Embryonic facial prominence (tissue), 1 donor: ENCODE measurements around the gene MBIP.

Experiments used
- DNase-seq: peaks from one replicate; pipeline ENCODE4 v3.0.0-alpha.2; 2016; ENCODE audit errors: extremely low spot score

MBIP gene

DNA sequence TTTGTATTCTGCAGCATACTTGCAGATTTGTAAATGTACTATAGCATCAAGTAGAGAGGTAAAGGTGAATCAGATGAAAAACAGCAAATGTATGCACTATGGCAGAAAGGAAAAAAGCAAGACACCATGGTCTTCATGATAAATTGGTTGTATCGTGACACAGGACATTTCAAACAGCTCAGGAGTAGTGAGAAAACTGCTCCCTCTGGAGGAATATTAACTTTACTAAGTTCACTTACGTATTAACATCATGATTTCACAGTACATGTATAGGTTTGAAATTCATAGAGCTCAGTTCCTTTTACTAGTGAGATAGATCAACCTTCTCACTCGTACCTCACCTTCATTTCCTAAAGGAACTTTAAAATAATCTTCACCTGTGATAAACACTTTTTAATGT, 6.5 kb downstream of the MBIP start:
- no peak for DNase-seq

DNA sequence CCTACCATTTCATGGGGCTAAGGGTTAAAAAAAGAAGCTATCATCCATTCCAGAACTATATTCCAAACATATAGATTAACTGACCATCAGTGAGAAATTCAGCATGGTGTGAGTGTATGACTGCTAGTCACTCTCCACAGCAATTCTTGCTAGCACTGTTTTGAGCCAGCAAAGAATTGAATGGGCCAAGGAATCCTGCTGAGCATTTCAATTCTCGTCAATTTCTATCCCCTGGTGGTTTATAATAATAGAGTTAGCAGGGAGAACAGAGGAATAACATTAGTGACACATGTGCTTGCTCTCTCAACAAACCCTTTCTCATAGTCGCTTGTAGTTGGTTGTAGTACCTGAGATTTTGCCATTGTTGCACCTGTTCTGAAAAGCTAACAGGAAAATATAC, 7.2 kb downstream of the MBIP start:
- DNase-seq = no peak

DNA sequence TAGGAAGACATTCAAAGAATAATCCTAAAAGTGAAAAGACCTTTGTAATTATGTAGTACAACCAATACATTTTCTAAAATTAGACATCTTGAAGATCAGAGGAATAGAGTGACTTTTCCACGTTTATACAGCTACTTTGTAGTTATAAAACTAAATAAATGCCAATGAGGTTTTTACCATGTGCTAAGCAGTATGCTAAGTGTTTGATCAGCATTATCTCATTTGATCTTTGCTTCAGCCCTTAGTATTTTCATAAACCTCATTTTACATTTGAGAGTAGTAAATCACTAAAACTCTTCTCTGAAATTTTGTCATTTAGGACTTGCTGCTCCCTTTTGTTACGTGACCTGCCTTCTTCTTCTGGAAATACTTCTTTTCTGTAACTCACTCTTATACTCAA, 13.6 kb downstream of the MBIP start:
- DNase-seq = no peak

DNA sequence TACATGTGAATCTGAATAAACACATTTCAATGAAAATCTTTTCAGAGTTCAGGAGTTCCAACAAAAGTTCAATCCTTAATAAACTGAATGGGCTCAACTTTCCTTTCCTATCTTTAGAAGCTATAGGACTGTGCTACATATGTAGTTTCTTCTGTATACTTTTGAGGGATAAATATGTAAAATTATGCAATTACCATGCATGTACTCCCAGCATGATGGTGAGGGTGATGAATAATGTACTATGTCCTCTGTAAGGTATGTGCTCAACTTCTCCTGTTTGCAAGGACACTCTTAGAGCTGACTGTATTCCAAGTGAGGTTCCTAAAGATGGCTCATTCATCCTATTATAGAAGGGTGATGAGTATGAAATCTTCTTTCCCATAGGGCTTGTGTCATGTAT, 15.5 kb downstream of the MBIP start:
- no peak for DNase-seq

DNA sequence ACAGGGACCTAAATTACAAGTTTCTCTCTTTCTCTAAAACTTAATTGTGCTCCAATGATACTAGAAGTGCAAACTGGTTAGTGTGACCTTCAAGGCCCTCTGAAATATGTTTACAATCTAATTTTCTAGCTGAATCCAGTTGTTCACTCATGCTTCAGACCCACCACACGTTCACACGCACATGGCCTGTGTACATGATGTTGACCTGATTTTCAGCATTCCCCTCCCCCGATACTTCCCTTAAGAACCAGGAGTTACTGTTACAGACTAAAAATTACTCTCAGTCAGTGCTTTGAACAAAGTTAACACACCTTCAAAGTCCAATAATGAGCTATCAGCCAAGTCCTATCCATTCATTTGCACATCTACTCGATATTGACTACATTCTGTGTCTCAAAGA, 16.5 kb downstream of the MBIP start:
- DNase-seq = no peak

DNA sequence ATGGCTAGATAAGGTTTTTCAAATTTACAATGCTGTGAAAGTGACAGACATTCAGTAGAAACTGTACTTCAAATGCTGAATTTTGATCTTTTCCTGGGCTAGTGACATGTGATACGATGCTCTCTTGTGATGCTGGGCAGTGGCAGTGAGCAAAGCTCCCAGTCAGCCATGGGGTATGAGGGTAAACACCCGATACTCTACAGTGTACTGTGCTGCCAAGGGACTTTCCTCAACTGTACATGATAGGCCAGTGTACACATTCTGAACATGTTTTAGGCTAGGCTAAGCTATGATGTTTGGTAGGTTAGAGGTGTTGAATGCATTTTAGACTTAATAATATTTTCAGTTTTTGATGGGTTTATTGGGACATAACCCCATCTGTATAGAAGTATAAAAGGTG, 17.6 kb downstream of the MBIP start:
- DNase-seq = no peak

DNA sequence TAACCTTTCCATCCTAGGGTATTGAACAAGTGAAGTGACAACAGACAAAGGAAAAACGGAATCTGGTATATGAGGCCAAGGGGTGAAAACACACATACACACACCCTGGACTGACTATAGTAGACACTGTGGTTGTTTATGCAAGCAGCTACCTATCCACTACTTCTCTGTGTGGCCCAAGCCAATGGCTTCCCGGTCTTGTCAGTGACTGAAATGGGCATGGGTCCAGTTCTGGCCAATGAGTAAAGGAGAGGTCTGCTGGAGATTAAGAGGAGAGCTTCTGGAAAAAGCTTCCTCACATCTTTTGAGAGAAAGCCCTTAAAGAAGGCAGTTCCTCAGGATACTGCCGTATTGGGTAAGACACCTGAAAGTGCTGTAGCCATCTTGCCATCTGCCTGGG, 19.3 kb downstream of the MBIP start:
- no peak for DNase-seq

DNA sequence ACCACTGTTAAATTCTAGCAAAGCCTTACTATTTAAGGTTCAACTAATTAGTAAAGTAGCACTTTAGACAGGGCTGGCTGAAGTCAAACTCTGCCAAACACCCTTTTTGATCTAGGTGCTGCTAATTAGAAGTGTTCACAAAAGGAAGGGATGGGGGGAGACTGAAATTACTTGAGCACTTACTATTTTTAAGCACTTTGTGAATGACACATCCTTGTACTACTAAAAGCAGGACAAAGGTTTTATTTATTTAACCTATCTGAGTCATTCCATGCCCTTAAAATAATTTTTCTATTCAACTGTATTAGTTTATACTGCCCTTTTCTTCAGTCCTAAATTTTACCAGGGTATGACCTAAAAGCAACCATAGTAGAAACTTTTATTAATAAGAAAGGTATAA, 20.1 kb downstream of the MBIP start:
- DNase-seq = no peak

DNA sequence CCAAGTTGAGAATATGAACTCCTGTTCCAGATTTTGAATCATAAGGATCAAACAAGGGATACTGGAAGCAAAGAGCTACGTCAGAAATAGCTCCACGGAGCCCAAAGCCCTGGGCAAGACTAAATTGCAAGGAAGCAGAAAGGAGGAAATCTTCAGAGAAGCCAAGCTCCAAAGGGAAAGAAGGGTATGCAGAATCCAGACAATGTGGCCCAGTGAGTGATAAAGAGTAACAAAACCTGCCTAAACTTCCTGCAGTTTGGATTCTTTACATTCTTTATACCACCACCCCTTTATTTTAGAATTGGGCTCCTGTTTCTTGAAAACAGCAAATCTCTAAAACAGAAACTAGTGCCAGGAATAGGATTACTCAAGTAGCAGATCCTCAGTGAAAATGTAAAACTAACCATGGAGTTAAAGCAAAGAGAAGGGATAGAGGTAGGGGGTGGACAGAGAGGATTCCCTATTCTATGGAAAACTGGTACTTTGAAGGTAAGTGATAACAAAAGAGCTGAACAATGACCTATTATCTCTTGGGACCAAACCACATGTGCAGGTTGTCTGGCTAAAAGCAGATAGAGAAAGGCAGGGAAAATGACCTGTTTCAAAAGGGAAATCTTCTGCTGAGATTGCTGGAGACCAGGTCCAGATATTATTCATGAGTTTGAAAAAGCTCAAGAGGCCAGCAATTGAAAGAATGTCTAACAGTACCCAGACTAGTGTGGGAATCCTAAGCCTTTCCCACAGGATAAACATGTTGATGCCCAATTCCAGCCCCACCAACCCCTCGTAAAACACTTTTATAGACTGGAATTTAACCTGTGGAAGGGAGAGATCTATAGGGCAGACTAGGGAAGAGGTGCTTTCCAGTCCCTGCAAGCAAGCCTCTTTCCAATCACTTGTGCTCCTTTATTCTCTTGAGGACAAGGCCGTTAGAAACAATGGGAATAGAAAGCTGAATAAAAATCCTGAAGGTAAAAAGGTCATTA, 24.5 kb downstream of the MBIP start:
- DNase-seq = no peak

DNA sequence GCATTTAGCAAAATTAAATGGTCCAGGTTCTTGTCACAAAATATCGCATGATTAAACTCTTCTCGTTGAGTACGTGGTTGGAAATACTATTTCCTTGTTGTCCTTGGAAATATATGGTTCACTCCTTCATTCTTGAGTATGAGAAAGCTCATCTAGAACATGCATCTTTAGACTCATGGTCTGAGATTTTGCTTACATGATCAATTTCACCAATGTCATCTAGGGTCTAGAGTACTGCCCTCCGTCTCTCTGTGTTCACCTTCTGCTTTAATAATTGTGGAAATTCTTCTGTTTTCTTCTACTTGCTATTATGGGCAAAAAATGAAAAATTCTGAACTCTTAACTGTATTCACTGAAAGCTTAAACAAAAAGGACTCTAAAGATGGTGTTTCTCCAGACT, 25.9 kb downstream of the MBIP start:
- DNase-seq = no peak

DNA sequence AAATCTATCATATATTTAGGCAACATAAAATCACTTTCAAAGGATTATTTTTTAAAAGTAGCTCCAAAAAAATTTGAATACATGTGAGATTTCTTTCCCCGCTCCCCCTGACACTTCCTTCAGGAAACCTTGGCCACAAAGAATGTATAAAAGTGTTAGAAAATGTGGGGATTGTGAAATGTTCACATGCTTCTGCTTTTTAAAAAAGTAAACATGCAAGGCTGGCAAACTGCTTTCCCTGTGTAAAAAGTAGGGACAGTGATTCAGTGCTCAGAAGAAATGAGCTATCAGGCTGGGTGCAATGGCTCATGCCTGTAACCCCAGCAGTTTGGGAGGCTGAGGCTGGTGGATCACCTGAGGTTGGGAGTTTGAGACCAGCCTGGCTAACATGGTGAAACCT, 26.6 kb downstream of the MBIP start:
- DNase-seq = no peak

DNA sequence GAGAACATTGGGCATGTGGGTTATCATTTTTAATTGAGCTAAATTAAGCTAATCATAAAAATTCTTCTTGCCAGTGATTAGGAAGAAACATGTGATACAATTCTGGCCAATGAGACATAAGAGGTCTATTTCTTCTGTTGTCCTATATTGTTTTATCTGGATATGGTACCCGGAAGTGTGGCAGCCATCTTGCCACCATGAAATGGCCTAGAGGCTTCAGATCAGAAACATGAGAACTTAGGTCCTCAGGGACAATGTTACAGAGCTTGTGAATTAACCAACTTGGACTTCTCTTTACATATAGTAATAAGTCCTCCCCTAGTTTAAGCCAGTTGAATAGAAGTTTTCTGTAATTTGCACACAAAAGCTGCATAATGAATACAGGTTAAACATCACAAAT, 30.5 kb downstream of the MBIP start:
- no peak for DNase-seq

DNA sequence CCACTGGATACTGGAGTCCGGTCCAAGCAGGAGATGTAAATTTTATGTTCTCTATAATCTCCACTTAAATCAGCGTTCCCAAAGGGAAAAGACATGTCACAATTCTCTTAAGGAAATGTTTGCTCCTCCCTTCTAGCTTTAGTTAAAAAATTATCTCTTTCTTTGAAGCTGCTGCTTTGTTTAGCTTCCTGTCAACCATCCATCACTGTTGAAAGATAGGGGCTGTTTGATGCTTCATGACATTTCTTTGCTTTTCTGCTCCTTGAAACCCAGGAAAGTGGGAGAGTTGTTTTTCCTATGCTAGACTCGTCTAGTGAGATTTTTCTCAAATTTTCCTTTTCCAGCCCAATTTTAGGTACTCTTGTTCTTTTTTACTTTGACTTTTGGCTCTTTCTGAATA, 31.9 kb downstream of the MBIP start:
- no peak for DNase-seq

DNA sequence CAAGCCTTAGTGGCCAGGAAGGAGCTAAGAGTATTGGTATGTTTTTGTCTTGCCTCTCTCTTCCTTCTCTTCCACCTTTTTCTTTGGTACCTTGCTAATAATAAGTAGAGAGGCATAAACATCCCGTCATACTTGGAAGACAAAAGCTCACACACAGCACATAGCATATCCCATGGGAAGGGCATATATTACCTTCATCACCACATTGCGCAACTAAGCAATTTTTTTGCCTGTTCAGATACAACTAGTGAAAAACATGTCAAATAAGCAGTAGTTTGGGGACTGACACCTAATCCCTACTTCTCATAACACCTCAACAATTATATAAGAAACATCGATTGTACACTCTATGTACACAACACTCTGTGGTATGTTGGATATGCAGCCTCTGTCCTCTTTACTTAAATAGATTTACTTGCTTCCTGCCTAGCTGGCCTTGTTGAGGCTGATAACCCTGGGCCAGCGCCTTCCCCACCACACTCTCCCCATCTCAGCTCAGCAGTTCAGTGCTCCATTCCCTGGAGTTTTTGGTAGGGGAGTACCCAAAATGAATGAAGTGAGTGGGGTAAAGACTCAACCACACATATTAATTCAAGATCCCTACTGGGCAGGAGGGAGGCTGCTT, 35.4 kb downstream of the MBIP start:
- no peak for DNase-seq

DNA sequence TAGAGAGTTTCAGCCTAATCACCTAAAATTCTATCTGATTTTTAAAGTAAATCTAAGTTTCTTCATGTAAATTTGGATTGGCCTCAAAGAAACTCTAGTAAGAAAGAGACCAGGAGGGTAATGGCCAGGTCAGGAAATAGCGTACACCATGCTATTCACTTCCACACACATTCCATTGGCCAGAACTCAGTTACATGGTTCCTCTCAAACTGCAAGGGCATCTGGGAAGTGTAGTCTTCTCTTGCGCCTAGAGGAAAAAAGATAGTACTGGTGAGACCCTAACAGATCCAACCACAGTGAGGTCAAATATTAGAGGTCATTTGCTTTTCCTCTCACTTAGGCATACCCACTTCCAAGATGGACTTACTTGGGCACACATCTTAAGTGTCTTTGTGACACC, 39.1 kb downstream of the MBIP start:
- DNase-seq = no peak

DNA sequence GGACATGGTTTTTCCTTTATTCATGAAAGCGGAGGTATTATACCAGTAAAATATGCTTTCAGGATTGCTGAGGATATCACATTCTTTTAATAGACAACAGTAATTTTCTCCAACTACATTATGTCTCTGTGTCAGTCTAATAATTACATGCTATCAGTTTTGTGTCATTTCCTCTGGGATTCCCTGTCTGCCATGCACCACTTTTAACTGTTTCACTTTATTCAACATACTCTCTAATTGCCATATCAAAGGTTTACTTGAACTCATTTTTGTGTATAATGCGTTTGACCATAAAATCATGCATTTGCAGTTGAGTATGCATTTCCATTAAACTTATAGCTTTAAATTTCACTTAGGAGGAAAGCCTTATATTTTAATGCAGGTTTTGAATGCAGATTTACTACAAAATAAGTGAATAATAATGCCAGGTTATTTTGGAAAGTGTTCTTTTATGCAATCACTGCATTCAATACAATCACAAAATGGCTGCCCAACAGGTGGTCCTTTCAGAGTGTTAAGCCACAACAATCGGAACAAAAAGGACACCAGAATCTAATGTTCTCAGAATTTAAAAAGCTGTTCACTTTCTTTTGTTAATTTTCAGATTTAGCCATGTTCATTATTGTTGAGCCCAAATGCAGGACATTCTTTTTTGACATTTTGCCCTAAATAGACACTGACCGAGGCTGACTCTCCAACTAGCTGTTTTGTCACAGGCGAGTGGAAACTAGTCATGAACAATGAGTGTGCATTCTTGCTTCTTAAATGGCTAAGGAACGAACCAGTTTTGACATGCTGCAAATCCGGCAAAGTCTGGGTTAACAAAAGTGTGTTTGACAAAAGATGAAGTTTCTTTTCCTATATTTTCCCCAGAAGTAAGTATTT, 40.9 kb downstream of the MBIP start:
- no peak for DNase-seq

DNA sequence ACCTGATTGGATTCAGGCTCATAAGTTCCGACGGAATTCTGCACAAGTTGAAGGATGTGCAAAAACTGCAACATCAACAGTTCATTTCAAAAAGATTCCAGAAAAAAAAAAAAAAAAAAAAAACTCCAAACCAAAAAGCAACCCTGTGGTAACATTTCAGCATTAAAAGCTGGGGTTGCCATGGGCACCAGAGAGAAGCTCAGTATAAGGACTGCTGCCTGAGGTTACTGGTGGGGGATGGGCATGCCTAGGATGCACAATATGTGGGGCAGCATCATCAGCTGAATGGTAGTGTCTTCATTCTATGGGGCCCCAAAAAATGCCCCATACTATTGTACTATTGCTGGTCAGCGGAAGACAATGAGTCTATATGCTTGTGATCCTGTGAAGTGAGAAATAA, 44.7 kb downstream of the MBIP start:
- no peak for DNase-seq

DNA sequence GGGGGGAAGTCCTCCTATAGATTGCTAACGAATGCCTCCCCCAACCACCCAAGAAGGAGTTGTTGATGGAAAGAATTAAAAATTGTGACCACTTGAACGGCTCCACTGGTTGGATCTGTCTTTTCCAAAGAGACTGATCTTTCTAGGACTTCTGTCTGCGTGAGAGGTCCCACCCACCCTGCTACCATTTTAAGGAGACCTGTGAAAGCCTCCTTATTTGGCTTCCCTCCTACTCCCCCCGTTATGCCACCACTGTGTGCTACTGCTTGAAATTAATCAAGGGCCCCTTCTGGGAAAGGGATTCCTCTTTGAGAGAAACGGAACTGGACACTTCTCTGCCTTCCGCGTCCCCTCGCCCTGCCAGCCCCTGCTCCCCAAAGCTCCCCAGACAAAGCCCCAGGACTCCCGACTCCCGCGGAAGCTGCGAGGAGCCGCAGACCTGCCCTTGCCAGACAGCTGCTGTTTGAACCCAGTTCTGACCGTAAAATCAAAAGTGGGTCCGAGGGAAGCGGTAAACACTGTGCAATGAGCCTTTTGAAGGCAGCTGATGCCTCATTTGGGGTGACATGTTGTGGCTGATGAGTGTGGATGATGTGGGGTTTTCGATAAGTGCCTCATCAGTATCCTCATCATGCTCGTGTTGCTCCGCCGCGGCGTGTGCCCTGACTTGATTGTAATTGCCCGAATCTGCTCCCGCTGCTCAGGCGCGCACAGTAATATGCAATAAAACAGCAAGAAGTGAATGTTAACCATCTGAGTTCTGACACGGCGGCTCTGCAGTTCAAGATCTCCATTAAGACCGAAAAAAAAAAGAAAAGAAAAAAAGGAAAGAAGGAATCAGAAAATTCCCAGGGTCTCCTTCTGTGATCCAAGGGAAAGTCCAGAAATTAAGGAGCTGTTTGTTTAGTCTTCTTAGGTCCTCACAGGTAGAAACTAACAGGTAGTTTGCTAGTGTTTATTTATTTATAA, 48.2 kb downstream of the MBIP start:
- DNase-seq = no peak

DNA sequence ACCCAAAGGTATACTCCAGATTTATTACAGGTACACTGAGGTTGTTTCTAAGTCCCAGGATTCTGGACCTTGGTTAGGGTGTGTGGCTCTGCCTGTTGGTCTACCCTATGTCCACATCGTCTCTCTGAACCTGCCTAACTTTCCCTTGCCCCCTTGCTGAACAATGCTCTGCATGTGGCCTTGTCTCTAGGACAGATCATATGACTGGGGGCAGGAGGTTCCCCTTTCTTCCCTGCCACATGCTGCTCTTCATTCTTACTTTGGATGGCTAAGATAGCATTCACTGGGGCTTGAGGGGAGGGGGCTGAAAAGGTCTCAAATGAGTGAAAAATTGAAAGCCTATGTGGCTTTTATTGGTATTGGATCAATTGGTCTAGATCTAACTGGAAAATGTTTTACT, 49.2 kb downstream of the MBIP start:
- no peak for DNase-seq

DNA sequence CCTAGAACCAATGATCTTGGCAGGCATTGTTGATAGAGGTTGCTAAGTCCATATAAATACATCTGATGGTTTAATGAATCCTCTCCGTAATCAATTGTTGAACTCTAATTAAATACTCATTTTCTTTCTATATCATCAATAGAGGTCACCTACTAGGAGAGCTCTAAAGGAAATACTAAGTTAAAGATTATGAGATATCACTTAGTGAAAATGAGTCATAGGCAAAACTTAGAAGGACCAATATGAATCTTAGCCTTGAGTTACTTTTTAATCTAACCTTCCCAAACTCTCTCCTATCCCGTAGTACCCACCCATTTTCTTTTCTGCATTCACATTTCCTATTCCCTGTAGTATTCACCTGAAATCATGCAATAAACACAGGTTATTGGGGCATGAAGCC, 50.2 kb downstream of the MBIP start:
- DNase-seq = no peak

DNA sequence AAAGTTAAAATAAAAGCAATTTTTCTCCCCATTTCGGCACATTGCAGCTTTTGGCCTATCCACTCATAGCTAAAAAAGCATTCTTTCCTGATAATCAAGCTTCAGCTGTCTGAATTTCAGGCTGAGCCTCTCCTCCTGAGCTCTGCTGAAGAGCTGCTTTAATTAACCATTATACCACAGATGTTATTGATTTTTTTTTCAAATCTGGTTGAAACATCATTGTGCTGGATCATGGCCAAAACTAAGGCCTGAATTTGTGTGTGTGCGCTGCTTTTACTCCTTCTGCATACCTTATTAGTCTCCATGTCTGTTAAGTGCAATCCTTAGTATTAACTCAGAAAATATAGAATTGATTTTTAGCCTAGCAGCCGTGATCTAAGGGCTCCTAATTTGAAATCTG, 52.3 kb downstream of the MBIP start:
- DNase-seq = no peak
